Osteoblast (primary cell): ENCODE data around the gene PLEKHG7. TPM values are rescaled to one million over a fixed set of nuclear protein-coding genes. Genes with fewer than 3 reads are reported as not detected.

ENCODE experiments used
- DNase-seq: peaks from one replicate; pipeline ENCODE4 v3.0.0; 2011; ENCODE audit warnings: low spot score, mixed read lengths; ENCODE audit not compliant: insufficient read length; ENCODE audit errors: missing footprints
- H2AFZ ChIP-seq: 2 replicates; pipeline ENCODE4 v1.6.0; 2011; ENCODE audit warnings: mild to moderate bottlenecking, low read length
- H3K27ac ChIP-seq: 2 replicates; pipeline ENCODE4 v1.5.1; 2011; ENCODE audit warnings: mild to moderate bottlenecking, low read depth, low read length, moderate library complexity
- H3K27me3 ChIP-seq: 2 replicates; pipeline ENCODE4 v1.6.0; 2012; ENCODE audit warnings: mild to moderate bottlenecking, control low read depth, inconsistent platforms, low read length, moderate library complexity; ENCODE audit not compliant: insufficient read depth
- H3K36me3 ChIP-seq: 2 replicates; pipeline ENCODE4 v1.5.1; 2011; ENCODE audit warnings: mild to moderate bottlenecking, low read length, control low read depth, moderate library complexity; ENCODE audit not compliant: insufficient read depth
- H3K4me1 ChIP-seq: 2 replicates; pipeline ENCODE4 v1.5.1; 2011; ENCODE audit warnings: mild to moderate bottlenecking, low read length, control low read depth, moderate library complexity; ENCODE audit not compliant: insufficient read depth
- H3K4me2 ChIP-seq: 2 replicates; pipeline ENCODE4 v1.6.0; 2011; ENCODE audit warnings: mild to moderate bottlenecking, low read length; ENCODE audit not compliant: insufficient read depth
- H3K4me3 ChIP-seq: fragments of 200-600 bp; sonication (generic); 3 replicates; pipeline ENCODE4 v1.5.1; 2012; ENCODE audit warnings: mild to moderate bottlenecking, low read length, inconsistent platforms; ENCODE audit not compliant: insufficient read depth
- H3K79me2 ChIP-seq: 2 replicates; pipeline ENCODE4 v1.6.0; 2012; ENCODE audit warnings: mild to moderate bottlenecking, low read length, control low read depth, inconsistent platforms; ENCODE audit not compliant: insufficient read depth
- H3K9me3 ChIP-seq: 2 replicates; pipeline ENCODE4 v1.5.1; 2011; ENCODE audit warnings: low read depth, low read length, control low read depth
- H4K20me1 ChIP-seq: 2 replicates; pipeline ENCODE4 v1.6.0; 2012; ENCODE audit warnings: mild to moderate bottlenecking, low read length, control low read depth; ENCODE audit not compliant: insufficient read depth
- total RNA-seq: library from RNA; depleted of rRNA; stranded (reverse); fragments of >200 nt; gene quantifications from 2 replicates; pipeline ENCODE4 v1.2.3, GENCODE V29; 2012
- TF ChIP-seq, protein P1 (sequence below): IDR thresholded peaks from 2 replicates; pipeline ENCODE4 v1.5.1; 2011; ENCODE audit warnings: mild to moderate bottlenecking, low read depth, low read length, moderate library complexity; ENCODE audit errors: extremely low read depth

PLEKHG7 gene
- total RNA-seq, 1 donor = not detected

DNA sequence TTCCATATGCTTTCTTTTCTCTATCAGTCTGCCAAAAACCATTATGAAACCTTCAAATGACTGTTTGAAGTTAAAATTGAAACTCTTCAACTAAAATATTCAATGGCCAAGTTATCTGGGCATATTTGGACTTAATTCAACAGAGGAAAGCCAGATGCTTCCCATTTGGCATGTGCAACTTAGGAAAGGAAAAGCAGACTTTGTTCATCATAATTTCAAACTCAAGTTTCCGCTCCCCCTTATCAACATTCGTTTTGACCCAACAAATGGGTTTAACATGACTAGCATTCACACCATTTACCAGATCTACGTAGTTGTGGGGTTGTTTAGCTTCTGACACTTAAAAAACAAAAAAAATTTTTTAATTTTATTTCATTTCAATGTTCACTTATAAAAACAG, 75.7 kb downstream of the PLEKHG7 start:
- no peak overlapping the region for H3K4me2 ChIP-seq
- H3K27me3 ChIP-seq = no peaks in the 10 kb centered on the region
- H3K9me3 ChIP-seq = no peaks in the 10 kb centered on the region
- peaks cover 35% of the 10 kb centered on the region for H3K36me3 ChIP-seq
- H4K20me1 ChIP-seq = no peaks in the 10 kb centered on the region
- TF ChIP-seq, protein P1, sequence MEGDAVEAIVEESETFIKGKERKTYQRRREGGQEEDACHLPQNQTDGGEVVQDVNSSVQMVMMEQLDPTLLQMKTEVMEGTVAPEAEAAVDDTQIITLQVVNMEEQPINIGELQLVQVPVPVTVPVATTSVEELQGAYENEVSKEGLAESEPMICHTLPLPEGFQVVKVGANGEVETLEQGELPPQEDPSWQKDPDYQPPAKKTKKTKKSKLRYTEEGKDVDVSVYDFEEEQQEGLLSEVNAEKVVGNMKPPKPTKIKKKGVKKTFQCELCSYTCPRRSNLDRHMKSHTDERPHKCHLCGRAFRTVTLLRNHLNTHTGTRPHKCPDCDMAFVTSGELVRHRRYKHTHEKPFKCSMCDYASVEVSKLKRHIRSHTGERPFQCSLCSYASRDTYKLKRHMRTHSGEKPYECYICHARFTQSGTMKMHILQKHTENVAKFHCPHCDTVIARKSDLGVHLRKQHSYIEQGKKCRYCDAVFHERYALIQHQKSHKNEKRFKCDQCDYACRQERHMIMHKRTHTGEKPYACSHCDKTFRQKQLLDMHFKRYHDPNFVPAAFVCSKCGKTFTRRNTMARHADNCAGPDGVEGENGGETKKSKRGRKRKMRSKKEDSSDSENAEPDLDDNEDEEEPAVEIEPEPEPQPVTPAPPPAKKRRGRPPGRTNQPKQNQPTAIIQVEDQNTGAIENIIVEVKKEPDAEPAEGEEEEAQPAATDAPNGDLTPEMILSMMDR = no peak
- H3K4me1 ChIP-seq = no peaks in the 10 kb centered on the region
- no peak overlapping the region for H2AFZ ChIP-seq
- H3K27ac ChIP-seq = no peak overlapping the region
- no peak overlapping the region for H3K4me3 ChIP-seq
- no peak for DNase-seq
- peaks cover 6% of the 10 kb centered on the region for H3K79me2 ChIP-seq

DNA sequence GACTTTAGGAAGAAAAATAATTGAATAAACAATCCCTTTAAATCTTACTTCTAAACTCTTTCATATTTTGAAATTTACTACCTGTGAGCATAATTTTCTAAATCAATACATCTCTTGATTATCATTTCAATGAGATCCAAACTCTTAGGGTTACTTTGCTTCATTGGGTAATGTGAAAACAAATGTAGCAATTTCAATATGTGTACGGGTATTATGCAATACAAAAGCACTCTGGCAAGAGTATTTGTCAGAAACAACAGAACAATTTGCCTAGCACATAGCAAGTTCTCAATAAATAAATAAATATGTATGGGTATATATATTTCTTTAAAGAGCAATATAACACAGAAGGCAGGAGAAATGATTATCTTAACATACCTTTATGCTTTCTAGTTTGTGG, 77.1 kb downstream of the PLEKHG7 start:
- peaks cover 9% of the 10 kb centered on the region for H3K4me1 ChIP-seq
- peaks cover 9% of the 10 kb centered on the region for H3K79me2 ChIP-seq
- H4K20me1 ChIP-seq = no peaks in the 10 kb centered on the region
- no peak overlapping the region for H3K4me3 ChIP-seq
- no peak overlapping the region for H3K27ac ChIP-seq
- no peaks in the 10 kb centered on the region for H3K27me3 ChIP-seq
- peaks cover 35% of the 10 kb centered on the region for H3K36me3 ChIP-seq
- H2AFZ ChIP-seq = no peak overlapping the region
- DNase-seq = no peak
- H3K4me2 ChIP-seq = no peak overlapping the region
- H3K9me3 ChIP-seq = no peaks in the 10 kb centered on the region
- TF ChIP-seq, protein P1 = no peak

DNA sequence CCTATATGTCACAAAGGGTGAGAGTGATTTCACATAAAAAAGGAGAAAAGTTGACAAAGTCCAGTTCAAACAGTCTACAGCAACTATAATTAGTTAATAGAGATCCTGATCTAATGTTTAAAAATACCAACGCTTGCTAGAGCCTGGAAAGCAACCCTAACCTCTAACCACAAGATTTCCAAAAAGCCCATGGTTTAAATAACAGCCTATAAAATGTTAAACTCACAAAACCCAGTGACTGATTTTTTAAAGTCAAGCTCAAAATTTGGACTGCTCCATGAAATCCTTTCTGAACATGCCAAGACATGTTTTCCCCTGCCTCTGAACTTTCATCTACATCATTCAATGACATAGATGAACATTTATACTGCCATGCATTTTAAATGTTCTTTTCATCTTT, 81.6 kb downstream of the PLEKHG7 start:
- Histone ChIP-seq H3K9me3 (no peaks in the 10 kb centered on the region), H3K27ac (peak overlapping the region; percentile 52), H3K4me1 (peaks cover 21% of the 10 kb centered on the region), H4K20me1 (peaks cover 5% of the 10 kb centered on the region), H2AFZ (no peak overlapping the region), H3K36me3 (peaks cover 10% of the 10 kb centered on the region), H3K79me2 (peaks cover 13% of the 10 kb centered on the region), H3K27me3 (no peaks in the 10 kb centered on the region), H3K4me3 (no peak overlapping the region), H3K4me2 (no peak overlapping the region)
- no peak for DNase-seq
- TF ChIP-seq, protein P1 = no peak

DNA sequence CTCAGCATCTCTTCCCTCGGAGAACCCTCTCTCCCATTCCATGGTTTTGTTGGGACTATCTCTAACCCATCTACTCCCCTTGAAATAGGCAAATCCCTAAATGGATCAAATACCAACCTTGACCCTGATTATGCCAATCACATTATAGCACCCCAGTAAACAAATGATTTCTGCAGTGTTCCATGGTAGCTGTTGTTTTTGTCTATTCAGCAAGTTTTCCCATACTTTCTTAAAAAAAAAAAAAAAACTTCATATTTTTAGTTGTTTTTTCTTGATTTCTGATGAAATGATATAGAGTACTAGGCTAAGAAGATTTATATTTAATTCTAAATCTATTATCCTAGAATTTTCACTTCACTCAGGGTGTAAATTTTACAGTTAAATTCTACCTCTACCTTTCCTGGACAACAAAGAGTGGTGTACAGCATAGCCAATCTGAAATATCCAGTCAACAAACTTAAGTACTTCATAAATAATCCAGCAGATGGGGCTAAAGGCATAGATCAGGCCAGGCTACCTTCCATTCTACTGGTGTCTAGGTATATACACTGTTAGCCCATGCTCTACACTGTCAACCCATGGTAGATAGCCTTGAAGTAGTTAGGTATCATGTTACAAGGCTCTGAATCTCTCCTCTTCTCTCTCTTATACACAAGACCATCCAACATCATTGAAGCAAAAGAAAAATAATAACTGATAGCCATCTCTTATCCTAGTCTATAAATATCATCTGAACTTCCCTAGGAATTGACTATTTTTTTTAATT, 82.2 kb downstream of the PLEKHG7 start:
- Histone ChIP-seq H3K27ac (peak overlapping the region; percentile 44), H3K4me1 (peaks cover 21% of the 10 kb centered on the region), H3K36me3 (peaks cover 10% of the 10 kb centered on the region), H4K20me1 (peaks cover 5% of the 10 kb centered on the region), H3K4me2 (no peak overlapping the region), H3K9me3 (no peaks in the 10 kb centered on the region), H3K27me3 (no peaks in the 10 kb centered on the region), H2AFZ (no peak overlapping the region), H3K4me3 (no peak overlapping the region), H3K79me2 (peaks cover 13% of the 10 kb centered on the region)
- TF ChIP-seq, protein P1 = peak; percentile 52
- DNase-seq = no peak
